Mesodermal cell (in vitro differentiated cells): Measurements from ENCODE around the gene PARVB.
A peak's percentile ranks its signal among the peaks of the same experiment; 100 is the strongest.
"Not testable (repeated sequence)": the region's sequence is repeated elsewhere in the genome, so short reads cannot be mapped to it uniquely, and the experiment has no call there.

Source experiments
- H3K27ac ChIP-seq: 2 replicates; pipeline ENCODE4 v1.7.0; 2013; ENCODE audit warnings: mild to moderate bottlenecking, low read depth, low read length, moderate library complexity; ENCODE audit not compliant: severe bottlenecking
- H3K36me3 ChIP-seq: 2 replicates; pipeline ENCODE4 v1.7.1; 2013; ENCODE audit warnings: mild to moderate bottlenecking, low read length, moderate library complexity; ENCODE audit not compliant: control insufficient read depth, insufficient read depth
- H3K4me1 ChIP-seq: one replicate; pipeline ENCODE4 v1.7.1; 2013; ENCODE audit warnings: mild to moderate bottlenecking, low read length; ENCODE audit not compliant: insufficient read depth, control insufficient read depth, poor library complexity, severe bottlenecking
- H3K4me3 ChIP-seq: 2 replicates; pipeline ENCODE4 v1.7.0; 2013; ENCODE audit warnings: low read length, control low read depth, mild to moderate bottlenecking; ENCODE audit not compliant: insufficient read depth, poor library complexity, severe bottlenecking; ENCODE audit errors: extremely low read depth
- H3K9me3 ChIP-seq: 2 replicates; pipeline ENCODE4 v1.7.1; 2013; ENCODE audit warnings: mild to moderate bottlenecking, low read length, moderate library complexity; ENCODE audit not compliant: control insufficient read depth
- WGBS, 2 experiments: methylation state at CpG; one replicate each; pipeline ENCODE4 v1.1.5; 2013; ENCODE audit warnings: missing lambda C conversion rate in 2 of 2; ENCODE audit not compliant: insufficient coverage in 2 of 2; 5-methylcytosine and 5-hydroxymethylcytosine counted together

Gene PARVB

DNA sequence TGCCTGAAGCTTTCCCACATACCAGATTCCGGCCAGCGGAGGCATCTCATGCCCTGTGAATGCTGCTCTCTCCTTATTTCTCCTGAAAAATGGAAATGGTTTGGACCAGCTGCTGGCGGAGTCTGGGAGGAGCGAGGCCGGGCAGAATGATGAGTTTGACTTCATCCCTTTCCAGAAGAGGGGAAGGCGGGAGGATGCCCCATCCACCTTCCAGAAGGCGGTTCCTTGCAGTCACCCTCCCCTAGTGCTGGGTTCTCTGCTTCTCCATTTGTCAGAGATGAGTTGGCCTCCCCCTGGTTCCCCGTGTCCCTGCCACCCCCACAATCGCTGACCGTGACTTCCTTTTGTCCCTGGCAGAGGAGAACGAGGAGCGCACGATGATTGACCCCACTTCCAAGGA lies 75.6 kb downstream of the PARVB start:
- H3K36me3 ChIP-seq: peaks cover 2% of the 10 kb centered on the region
- WGBS, 2 experiments: 93 to 97% methylated on average over 10 to 12 of the region's 13 CpGs

GRCh38 chr22:44100411-44100810 lies 76.3 kb downstream of the PARVB start:
- Histone ChIP-seq H3K9me3 (peaks cover 7% of the 10 kb centered on the region), H3K27ac (no peak overlapping the region), H3K36me3 (no peaks in the 10 kb centered on the region), H3K4me1 (no peaks in the 10 kb centered on the region), H3K4me3 (no peak overlapping the region)
- 91 to 93% methylated on average over 12 to 13 of the region's 13 CpGs for WGBS, 2 experiments

More for the DNA sequence above, 75.6 kb downstream of the PARVB start:
- Histone ChIP-seq H3K4me3 (no peak overlapping the region), H3K4me1 (no peaks in the 10 kb centered on the region), H3K27ac (no peak overlapping the region), H3K9me3 (peaks cover 3% of the 10 kb centered on the region)

DNA sequence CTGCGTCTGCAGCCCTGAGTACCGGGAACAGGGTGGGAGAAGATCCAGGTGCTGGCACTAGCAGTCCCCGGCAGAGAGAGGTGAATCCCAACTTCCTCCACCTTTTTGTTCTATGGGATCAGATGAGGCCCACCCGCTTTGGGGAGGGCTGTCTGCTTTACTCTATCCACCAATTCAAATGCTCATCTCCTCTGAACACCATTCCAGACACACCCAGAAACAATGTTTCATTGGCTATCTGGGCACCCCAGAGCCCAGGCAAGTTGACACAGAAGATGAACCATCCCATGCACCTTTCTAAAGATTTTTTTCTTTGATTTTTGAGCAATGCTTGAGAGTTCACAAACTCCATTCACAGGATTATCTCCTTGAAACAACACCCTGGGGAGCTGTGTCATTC lies 78.0 kb downstream of the PARVB start:
- WGBS, 2 experiments: 73 to 83% methylated on average over 3 of the region's 4 CpGs
- no peaks in the 10 kb centered on the region for H3K4me1 ChIP-seq
- no peak overlapping the region for H3K27ac ChIP-seq
- H3K36me3 ChIP-seq: no peaks in the 10 kb centered on the region
- peaks cover 7% of the 10 kb centered on the region for H3K9me3 ChIP-seq
- no peak overlapping the region for H3K4me3 ChIP-seq

DNA sequence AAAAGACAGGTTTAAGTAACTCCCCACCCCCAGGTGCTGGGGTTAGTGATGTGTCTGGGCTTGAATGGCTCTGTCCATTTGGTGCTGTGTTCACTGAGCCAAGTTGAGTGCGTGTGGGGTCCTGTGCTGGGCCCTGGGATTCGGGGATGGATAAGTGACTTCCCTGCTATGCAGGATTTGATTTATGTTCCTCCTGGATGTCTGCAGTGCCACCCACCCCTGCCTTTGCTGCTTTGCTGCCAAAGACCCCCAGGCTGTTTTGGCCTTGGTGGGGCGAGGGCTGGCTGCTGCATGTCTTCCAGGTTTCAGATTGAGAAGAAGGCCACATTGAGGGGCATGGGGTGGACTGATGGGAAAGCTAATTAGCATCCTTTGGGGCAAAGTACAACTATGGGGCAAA lies 78.8 kb downstream of the PARVB start:
- 88 to 93% methylated on average over 3 of the region's 3 CpGs for WGBS, 2 experiments
- Histone ChIP-seq H3K4me3 (no peak overlapping the region), H3K36me3 (no peaks in the 10 kb centered on the region), H3K27ac (no peak overlapping the region), H3K4me1 (no peaks in the 10 kb centered on the region), H3K9me3 (peaks cover 7% of the 10 kb centered on the region)

DNA sequence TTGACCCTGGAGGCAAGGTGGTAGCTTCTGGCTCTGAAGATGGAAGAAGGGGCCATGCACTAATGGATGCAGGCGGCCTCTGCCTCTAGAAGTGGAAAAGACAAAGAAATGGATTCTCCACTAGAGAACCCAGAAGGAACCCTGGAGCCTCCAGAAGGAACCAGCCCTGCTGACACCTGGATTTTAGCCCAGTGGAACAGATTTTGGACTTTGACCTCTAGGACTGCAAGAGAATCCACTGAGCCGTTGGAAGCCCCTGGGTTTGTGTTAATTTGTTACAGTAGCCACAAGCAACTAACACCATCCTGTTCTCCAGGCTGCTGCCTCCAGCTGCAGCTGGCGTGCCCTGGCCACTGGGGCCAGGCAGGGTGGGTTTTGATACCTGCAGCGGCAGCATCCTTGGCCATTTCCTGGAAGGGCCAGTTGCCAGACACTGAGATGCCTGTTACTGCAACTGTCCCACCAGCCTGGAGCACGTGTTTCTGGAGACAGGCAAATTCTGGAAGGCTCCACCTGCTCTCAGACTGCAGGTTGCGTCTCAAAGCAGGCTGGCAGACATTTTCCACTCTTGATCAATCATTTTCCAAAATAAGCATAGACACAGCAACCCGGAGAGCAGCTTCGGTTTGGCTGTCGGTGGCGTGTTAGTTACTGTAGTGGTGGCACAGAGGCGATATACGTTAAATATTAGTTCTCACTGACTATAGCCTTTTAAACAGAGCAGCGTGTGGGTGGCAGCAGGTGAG lies 79.8 kb downstream of the PARVB start:
- H3K4me1 ChIP-seq: peaks cover 2% of the 10 kb centered on the region
- WGBS, 2 experiments: 91 to 96% methylated on average over 12 of the region's 13 CpGs
- no peaks in the 10 kb centered on the region for H3K36me3 ChIP-seq
- peaks cover 7% of the 10 kb centered on the region for H3K9me3 ChIP-seq
- H3K27ac ChIP-seq: no peak overlapping the region
- H3K4me3 ChIP-seq: no peak overlapping the region

DNA sequence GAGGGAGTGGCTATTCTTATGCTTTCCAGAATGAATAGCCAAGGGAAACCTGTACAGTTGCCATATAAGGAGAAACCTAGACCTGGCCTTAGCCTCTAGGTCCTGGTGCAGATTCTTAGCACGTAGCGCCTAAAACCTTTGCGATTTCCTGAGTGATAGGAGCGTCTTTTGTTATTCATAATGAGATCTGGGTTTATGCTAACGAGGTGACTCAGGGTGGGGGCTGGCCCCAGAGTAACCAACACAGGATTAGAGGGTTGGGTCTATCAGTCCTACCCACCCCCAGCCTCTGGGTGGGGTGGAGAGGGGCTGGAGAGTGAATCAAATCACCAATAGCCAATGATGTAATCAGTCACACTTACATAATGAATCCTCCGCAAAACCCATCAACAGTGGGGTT lies 83.2 kb downstream of the PARVB start:
- Histone ChIP-seq H3K36me3 (no peaks in the 10 kb centered on the region), H3K4me1 (peaks cover 8% of the 10 kb centered on the region), H3K27ac (no peak overlapping the region), H3K9me3 (peaks cover 7% of the 10 kb centered on the region), H3K4me3 (no peak overlapping the region)
- WGBS, 2 experiments: 47 to 53% methylated on average over 3 to 6 of the region's 6 CpGs

GRCh38 chr22:44108076-44108475 lies 84.0 kb downstream of the PARVB start:
- H3K4me1 ChIP-seq: peaks cover 8% of the 10 kb centered on the region
- peaks cover 7% of the 10 kb centered on the region for H3K9me3 ChIP-seq
- no peaks in the 10 kb centered on the region for H3K36me3 ChIP-seq
- WGBS, 2 experiments: 95 to 100% methylated on average over 2 of the region's 2 CpGs
- no peak overlapping the region for H3K4me3 ChIP-seq
- H3K27ac ChIP-seq: no peak overlapping the region

DNA sequence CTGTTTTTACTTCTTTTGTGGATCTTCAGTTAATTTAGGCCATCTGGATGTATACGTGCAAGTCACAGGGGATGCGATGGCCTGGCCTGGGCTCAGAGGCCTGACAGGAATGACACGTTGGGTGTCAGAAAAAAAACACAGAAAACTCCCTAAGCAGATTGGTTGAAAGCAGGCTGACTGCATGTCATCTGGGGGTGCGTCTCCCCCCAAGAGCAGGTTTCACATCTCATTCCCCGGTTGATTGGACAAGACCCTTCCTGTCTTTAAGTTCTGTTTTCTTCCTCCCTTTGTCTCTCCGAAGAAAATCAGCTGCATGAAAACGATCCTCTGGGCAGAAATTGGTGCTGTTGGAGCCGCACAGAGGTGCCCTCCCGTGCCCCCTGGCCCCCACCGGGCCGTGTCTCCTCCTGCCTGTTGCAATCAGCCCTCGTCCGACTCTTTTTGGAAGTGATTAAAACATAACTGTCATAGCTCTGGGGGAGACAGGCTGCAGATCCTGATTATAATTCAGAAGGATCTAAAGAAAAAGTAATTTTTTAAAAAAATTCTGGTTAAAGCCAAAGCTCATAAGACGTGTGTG lies 84.8 kb downstream of the PARVB start:
- Histone ChIP-seq H3K4me3 (no peak overlapping the region), H3K27ac (peak overlapping the region; percentile 13), H3K9me3 (peaks cover 4% of the 10 kb centered on the region), H3K36me3 (no peaks in the 10 kb centered on the region), H3K4me1 (peaks cover 8% of the 10 kb centered on the region)
- WGBS, 2 experiments: 85 to 87% methylated on average over 11 to 12 of the region's 14 CpGs

GRCh38 chr22:44109416-44109815 lies 85.3 kb downstream of the PARVB start:
- H3K4me1 ChIP-seq: peaks cover 8% of the 10 kb centered on the region

DNA sequence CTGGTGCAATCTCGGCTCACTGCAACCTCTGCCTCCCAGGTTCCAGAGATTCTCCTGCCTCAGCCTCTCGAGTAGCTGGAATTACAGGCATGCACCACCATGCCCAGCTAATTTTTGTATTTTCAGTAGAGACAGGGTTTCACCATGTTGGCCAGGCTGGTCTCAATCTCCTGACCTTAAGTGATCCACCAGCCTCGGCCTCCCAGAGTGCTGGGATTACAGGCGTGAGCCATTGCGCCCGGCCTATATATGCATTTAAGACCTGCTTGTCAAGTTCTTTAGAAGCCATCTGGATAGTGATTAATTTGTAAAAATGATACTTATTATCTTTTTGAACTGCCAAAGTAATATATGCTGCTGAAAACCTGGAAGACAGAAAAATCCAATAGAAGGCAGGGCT lies 86.6 kb downstream of the PARVB start:
- not testable (repeated sequence) for H3K4me3 ChIP-seq, H3K4me1 ChIP-seq, H3K9me3 ChIP-seq, H3K27ac ChIP-seq, H3K36me3 ChIP-seq
- WGBS, 2 experiments: 90% methylated on average over 3 to 5 of the region's 6 CpGs

More at GRCh38 chr22:44109416-44109815, 85.3 kb downstream of the PARVB start:
- WGBS, 2 experiments: 90 to 94% methylated on average over 3 to 4 of the region's 4 CpGs
- Histone ChIP-seq H3K9me3 (peaks cover 4% of the 10 kb centered on the region), H3K4me3 (no peak overlapping the region), H3K27ac (peak overlapping the region; percentile 16), H3K36me3 (no peaks in the 10 kb centered on the region)

- WGBS, 2 experiments: 62 to 65% methylated on average over 6 to 7 of the region's 9 CpGs
- Histone ChIP-seq H3K36me3 (no peaks in the 10 kb centered on the region), H3K27ac (no peak overlapping the region), H3K4me3 (no peak overlapping the region), H3K4me1 (peaks cover 8% of the 10 kb centered on the region), H3K9me3 (no peaks in the 10 kb centered on the region)
Observed at GRCh38 chr22:44111562-44112155, 87.6 kb downstream of the PARVB start.
